Endodermal cell (in vitro differentiated cells): Measurements from ENCODE around the gene HAND1. TPM values are rescaled to one million over a fixed set of nuclear protein-coding genes. Genes with fewer than 3 reads are reported as not detected.

Experiments
- DNase-seq: peaks from one replicate; pipeline ENCODE4 v3.0.0-alpha.2; 2017
- H3K27ac ChIP-seq: 2 replicates; pipeline ENCODE4 v1.5.1; 2013; ENCODE audit warnings: mild to moderate bottlenecking, low read depth, low read length, moderate library complexity
- H3K27me3 ChIP-seq: 2 replicates; pipeline ENCODE4 v1.6.1; 2013; ENCODE audit warnings: mild to moderate bottlenecking, low read length, moderate library complexity; ENCODE audit not compliant: insufficient read depth, control insufficient read depth, poor library complexity, severe bottlenecking
- H3K36me3 ChIP-seq: 2 replicates; pipeline ENCODE4 v1.7.0; 2013; ENCODE audit warnings: mild to moderate bottlenecking, low read length, moderate library complexity; ENCODE audit not compliant: control insufficient read depth, insufficient read depth
- H3K4me1 ChIP-seq: one replicate; pipeline ENCODE4 v1.7.0; 2013; ENCODE audit warnings: low read length; ENCODE audit not compliant: control insufficient read depth, insufficient read depth
- H3K4me3 ChIP-seq: 2 replicates; pipeline ENCODE4 v1.5.1; 2013; ENCODE audit warnings: mild to moderate bottlenecking, low read length, moderate library complexity
- H3K9ac ChIP-seq: 2 replicates; pipeline ENCODE4 v1.6.1; 2013; ENCODE audit warnings: mild to moderate bottlenecking, low read length, moderate library complexity; ENCODE audit not compliant: poor library complexity, severe bottlenecking; ENCODE audit errors: extremely low read depth
- H3K9me3 ChIP-seq: 2 replicates; pipeline ENCODE4 v1.6.1; 2013; ENCODE audit warnings: mild to moderate bottlenecking, low read length, moderate library complexity; ENCODE audit not compliant: control insufficient read depth
- H3K27ac Mint-ChIP-seq: 2 replicates; pipeline ENCODE4 v1.8.0; 2020; ENCODE audit warnings: mixed read lengths
- H3K27me3 Mint-ChIP-seq: 2 replicates; pipeline ENCODE4 v1.8.0; 2021; ENCODE audit warnings: mild to moderate bottlenecking, mixed read lengths; ENCODE audit not compliant: insufficient read depth
- H3K36me3 Mint-ChIP-seq: 2 replicates; pipeline ENCODE4 v1.8.0; 2020; ENCODE audit warnings: low read depth, mixed read lengths
- H3K4me1 Mint-ChIP-seq: 2 replicates; pipeline ENCODE4 v1.8.0; 2020; ENCODE audit warnings: mixed read lengths
- H3K4me3 Mint-ChIP-seq: 2 replicates; pipeline ENCODE4 v1.8.0; 2020; ENCODE audit warnings: mild to moderate bottlenecking, moderate library complexity, mixed read lengths
- H3K9me3 Mint-ChIP-seq: 2 replicates; pipeline ENCODE4 v1.8.0; 2020; ENCODE audit warnings: mild to moderate bottlenecking, mixed read lengths
- CTCF ChIP-seq: fragments of 200-600 bp; sonication (generic); conservative IDR thresholded peaks from 2 replicates; pipeline ENCODE4 v1.5.0; 2021; ENCODE audit warnings: antibody characterized with exemption, mild to moderate bottlenecking
- WGBS, 2 experiments: methylation state at CpG; one replicate each; pipeline versions ENCODE4 v1.1.5 to v1.1.7; 2013; ENCODE audit warnings: missing lambda C conversion rate in 2 of 2, mixed read lengths in 1 of 2; ENCODE audit not compliant: insufficient coverage in 1 of 2, insufficient read length in 1 of 2; 5-methylcytosine and 5-hydroxymethylcytosine counted together
- total RNA-seq, 2 donors: library from RNA; stranded (reverse); fragmentation: NEBNext Ultra II Directional in 1 of 2; extraction: Animal tissue kit (Norgen Biotek cat#: 25700) in 1 of 2; gene quantifications; 2 replicates in 1 of 2; 3 replicates in 1 of 2; pipeline ENCODE4 v1.2.1, GENCODE V29; 2021

Gene HAND1
- total RNA-seq, 2 donors from 2014 or later = not detected

- no peak overlapping the region for H3K4me3 ChIP-seq
- 94 to 95% methylated on average over 2 to 4 of the region's 4 CpGs for WGBS, 2 experiments
- Mint-ChIP-seq H3K27ac (no peak overlapping the region), H3K9me3 (no peaks in the 10 kb centered on the region), H3K4me3 (no peak overlapping the region), H3K36me3 (peaks cover 20% of the 10 kb centered on the region), H3K27me3 (peaks cover 7% of the 10 kb centered on the region), H3K4me1 (peaks cover 5% of the 10 kb centered on the region)
- no peaks in the 10 kb centered on the region for H3K9me3 ChIP-seq
- H3K9ac ChIP-seq = no peak overlapping the region
- H3K27me3 ChIP-seq = no peaks in the 10 kb centered on the region
- DNase-seq = no peak
- no peak overlapping the region for H3K27ac ChIP-seq
- TF ChIP-seq CTCF = no peak
- H3K4me1 ChIP-seq = no peaks in the 10 kb centered on the region
- H3K36me3 ChIP-seq = peaks cover 29% of the 10 kb centered on the region
Measured at GRCh38 chr5:154460172-154460571, 17.9 kb downstream of the HAND1 start.

DNA sequence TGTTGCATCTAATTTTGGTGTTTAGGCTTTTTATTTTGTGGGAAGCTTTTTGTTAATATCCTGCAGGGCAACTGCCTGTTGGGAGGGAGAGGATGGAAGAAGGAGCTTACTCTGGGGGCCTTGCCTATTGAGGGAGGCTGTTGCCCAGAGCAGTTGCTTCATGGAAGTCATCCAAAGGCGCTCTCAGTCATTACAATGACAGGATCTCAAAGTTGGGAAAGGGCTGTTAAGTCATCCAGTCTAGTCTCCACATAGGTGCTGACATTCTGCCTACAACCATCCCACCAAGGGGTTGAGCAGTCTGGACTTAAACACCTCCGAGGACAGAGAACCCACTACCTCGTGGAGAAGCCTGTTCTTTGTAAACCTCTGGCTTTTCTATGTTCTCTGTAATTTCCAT lies 19.0 kb downstream of the HAND1 start:
- H3K4me1 Mint-ChIP-seq = peaks cover 5% of the 10 kb centered on the region
- H3K9me3 Mint-ChIP-seq = no peaks in the 10 kb centered on the region
- Histone ChIP-seq H3K27me3 (no peaks in the 10 kb centered on the region), H3K27ac (no peak overlapping the region), H3K36me3 (peaks cover 41% of the 10 kb centered on the region), H3K9ac (no peak overlapping the region), H3K9me3 (no peaks in the 10 kb centered on the region), H3K4me1 (no peaks in the 10 kb centered on the region), H3K4me3 (no peak overlapping the region)
- WGBS, 2 experiments = 80 to 96% methylated on average over 1 to 3 of the region's 3 CpGs
- peaks cover 1% of the 10 kb centered on the region for H3K27me3 Mint-ChIP-seq
- no peak overlapping the region for H3K4me3 Mint-ChIP-seq
- peaks cover 27% of the 10 kb centered on the region for H3K36me3 Mint-ChIP-seq
- DNase-seq = no peak
- no peak overlapping the region for H3K27ac Mint-ChIP-seq
- no peak for TF ChIP-seq CTCF

DNA sequence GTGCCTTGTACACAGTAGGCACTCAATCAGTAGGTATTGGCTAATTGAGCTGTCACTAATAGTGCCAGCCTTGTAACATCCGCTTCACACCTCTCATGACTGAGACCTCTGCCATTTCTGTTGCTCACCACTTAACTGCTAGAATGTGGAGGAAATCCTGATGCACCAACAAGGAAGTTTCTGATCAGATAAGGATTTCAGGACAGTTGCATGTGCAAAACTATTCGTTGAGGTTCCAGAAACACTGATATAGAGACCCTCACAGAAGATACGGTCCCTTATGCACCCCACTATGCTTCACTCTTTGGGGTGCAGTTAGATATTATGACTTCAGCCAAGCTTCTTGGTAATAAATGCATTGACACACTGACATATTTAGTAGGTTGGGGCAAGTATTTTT lies 21.5 kb downstream of the HAND1 start:
- 87 to 95% methylated on average over 3 of the region's 3 CpGs for WGBS, 2 experiments
- Mint-ChIP-seq H3K27me3 (no peaks in the 10 kb centered on the region), H3K36me3 (peaks cover 47% of the 10 kb centered on the region), H3K4me3 (no peak overlapping the region), H3K27ac (no peak overlapping the region), H3K9me3 (no peaks in the 10 kb centered on the region), H3K4me1 (peaks cover under 1% of the 10 kb centered on the region)
- Histone ChIP-seq H3K36me3 (peaks cover 64% of the 10 kb centered on the region), H3K27me3 (no peaks in the 10 kb centered on the region), H3K4me1 (no peaks in the 10 kb centered on the region), H3K9ac (no peak overlapping the region), H3K4me3 (no peak overlapping the region), H3K9me3 (no peaks in the 10 kb centered on the region), H3K27ac (no peak overlapping the region)
- TF ChIP-seq CTCF = no peak
- DNase-seq = no peak
